GM12878 (cell line): ENCODE measurements around the gene SLC37A1. TPM values are rescaled to one million over a fixed set of nuclear protein-coding genes. Genes with fewer than 3 reads are reported as not detected.

Source experiments
- ASH2L ChIP-seq: fragments of 300-600, 200-600 bp; sonication (generic); IDR thresholded peaks from 2 replicates; pipeline ENCODE4 v1.6.1; 2017; ENCODE audit warnings: low read depth, mild to moderate bottlenecking, borderline replicate concordance
- BMI1 ChIP-seq: fragments of 450-650 bp; IDR thresholded peaks from 2 replicates; pipeline ENCODE4 v1.6.1; 2016; ENCODE audit warnings: mild to moderate bottlenecking, moderate library complexity, borderline replicate concordance
- HDAC6 ChIP-seq: fragments of 200-600 bp; sonication (generic); IDR thresholded peaks from one replicate; pipeline ENCODE4 v1.8.0; 2017; ENCODE audit warnings: antibody characterized with exemption; ENCODE audit not compliant: unreplicated experiment
- IKZF1 ChIP-seq: fragments of 450-650 bp; conservative IDR thresholded peaks from 2 replicates; pipeline ENCODE4 v1.6.1; 2017; ENCODE audit warnings: antibody characterized with exemption, mild to moderate bottlenecking
- JUND ChIP-seq: IDR thresholded peaks from 2 replicates; pipeline ENCODE4 v1.6.1; 2012; ENCODE audit warnings: low read depth, mild to moderate bottlenecking, low read length, improper control_type of control experiment, moderate library complexity
- KDM1A ChIP-seq: fragments of 200-600 bp; sonication (generic); IDR thresholded peaks from 2 replicates; pipeline ENCODE4 v1.6.1; 2016; ENCODE audit warnings: borderline replicate concordance
- NFYA ChIP-seq: IDR thresholded peaks from 2 replicates; pipeline ENCODE4 v1.6.1; 2011; ENCODE audit warnings: low read depth, mild to moderate bottlenecking, low read length, improper control_type of control experiment, borderline replicate concordance
- NR2F1 ChIP-seq: fragments of 450-650 bp; conservative IDR thresholded peaks from 2 replicates; pipeline ENCODE4 v1.6.1; 2017; ENCODE audit warnings: mild to moderate bottlenecking
- PAX5 ChIP-seq: IDR thresholded peaks from 2 replicates; pipeline ENCODE4 v1.6.1; 2011; ENCODE audit warnings: low read depth, low read length, borderline replicate concordance
- POLR2A ChIP-seq: IDR thresholded peaks from 2 replicates; pipeline ENCODE4 v1.6.1; 2011; ENCODE audit warnings: low read depth, mild to moderate bottlenecking, low read length
- RELA ChIP-seq: fragments of 450-650 bp; IDR thresholded peaks from 2 replicates; pipeline ENCODE4 v1.8.0; 2014; ENCODE audit warnings: borderline replicate concordance; ENCODE audit not compliant: partially characterized antibody
- RFX5 ChIP-seq: IDR thresholded peaks from 2 replicates; pipeline ENCODE4 v1.6.1; 2011; ENCODE audit warnings: low read depth, low read length, improper control_type of control experiment
- SMAD1 ChIP-seq: fragments of 450-650 bp; IDR thresholded peaks from 2 replicates; pipeline ENCODE4 v1.6.1; 2018; ENCODE audit warnings: mild to moderate bottlenecking, low read depth; ENCODE audit not compliant: partially characterized antibody
- STAT1 ChIP-seq: fragments of 450-650 bp; conservative IDR thresholded peaks from 2 replicates; pipeline ENCODE4 v1.6.1; 2014; ENCODE audit warnings: antibody characterized with exemption, mild to moderate bottlenecking
- STAT3 ChIP-seq: IDR thresholded peaks from 2 replicates; pipeline ENCODE4 v1.6.1; 2011; ENCODE audit warnings: low read depth, low read length, improper control_type of control experiment
- ZNF274 ChIP-seq: IDR thresholded peaks from one replicate; pipeline ENCODE4 v1.8.0; 2011; ENCODE audit not compliant: insufficient read length, insufficient read depth
- ZSCAN29 ChIP-seq: fragments of 450-650 bp; IDR thresholded peaks from 2 replicates; pipeline ENCODE4 v1.6.1; 2017; ENCODE audit warnings: mild to moderate bottlenecking, moderate library complexity
- polyA plus RNA-seq, 11 experiments: library from polyadenylated mRNA; depleted of rRNA in 4 of 11; unstranded in 6 of 11; stranded (reverse) in 5 of 11; fragments of >200 nt; fragmentation: Nextera tagmentation in 4 of 11; fragmentation: Illumina TruSeq in 1 of 11; extraction: Ambion mirVana in 4 of 11; extraction: Trizol in 1 of 11; gene quantifications; 1 replicate in 1 of 11; 2 replicates in 10 of 11; pipeline versions ENCODE4 v1.2.1 to v1.2.3, GENCODE V29; 2011 to 2016; ENCODE audit warnings: inconsistent platforms in 2 of 11, missing spikeins in 2 of 11, low read depth in 1 of 11
- total RNA-seq, 4 experiments: library from RNA; depleted of rRNA in 3 of 4; stranded (reverse); fragments of >200 nt in 3 of 4; fragmentation: Illumina TruSeq in 1 of 4; extraction: Trizol in 1 of 4; gene quantifications; 2 replicates each; pipeline versions ENCODE4 v1.2.1 to v1.2.3, GENCODE V29; 2013 to 2021
- TF ChIP-seq, protein P1 (sequence below): IDR thresholded peaks from 2 replicates; pipeline ENCODE4 v1.6.1; 2012; ENCODE audit warnings: mild to moderate bottlenecking, low read depth, low read length
- TF ChIP-seq, protein P2 (sequence below): fragments of 450-650 bp; conservative IDR thresholded peaks from 2 replicates; pipeline ENCODE4 v1.6.1; 2017; ENCODE audit warnings: mild to moderate bottlenecking, moderate library complexity
- TF ChIP-seq, protein P3 (sequence below): fragments of 450-650 bp; IDR thresholded peaks from 2 replicates; pipeline ENCODE4 v1.6.1; 2016; ENCODE audit warnings: mild to moderate bottlenecking, moderate library complexity, borderline replicate concordance

The SLC37A1 gene
- total and polyA plus RNA-seq, 10 of the 15 experiments (the other 5 are each of a cell fraction or from before 2014, with no cell fraction given), result 1.1 to 35.5 (median 24.4) TPM

DNA sequence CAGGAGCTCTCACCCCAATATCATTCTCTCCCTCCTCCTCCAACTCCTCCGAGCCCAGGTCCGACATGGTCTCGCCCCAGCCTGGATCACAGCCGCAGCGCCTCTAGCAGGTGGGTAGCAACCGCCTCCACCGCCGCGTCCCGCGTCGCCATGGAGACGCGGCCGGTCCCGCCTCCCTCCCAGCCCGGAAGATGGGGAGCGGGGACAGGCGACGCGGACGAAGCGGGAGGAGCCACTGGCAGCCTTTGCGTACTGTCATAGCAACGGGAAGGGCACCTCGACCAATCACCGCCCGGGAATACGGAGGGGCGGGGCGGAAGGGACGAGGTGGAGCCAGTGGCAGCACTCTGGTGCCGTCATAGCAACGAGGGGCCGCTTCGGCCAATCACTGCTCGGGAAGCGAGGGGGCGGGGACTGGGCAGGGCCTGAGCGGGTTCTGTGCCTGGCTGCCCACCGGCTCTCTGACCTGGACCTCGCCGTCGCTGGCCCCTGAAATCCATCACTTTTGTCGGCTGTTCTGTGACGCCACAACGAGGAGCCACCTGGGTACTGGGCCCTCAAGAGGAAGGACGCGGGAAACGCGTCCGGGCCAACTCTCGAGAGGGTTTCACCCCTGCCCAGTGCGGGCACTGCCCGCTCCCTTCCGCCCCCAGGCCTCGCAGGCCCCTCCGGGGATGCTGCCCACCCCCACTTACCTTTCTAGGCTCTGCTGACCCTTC is 17.4 kb upstream of the SLC37A1 start, which contains the start of gene RSPH1 (continued):
- TF ChIP-seq, protein P1, sequence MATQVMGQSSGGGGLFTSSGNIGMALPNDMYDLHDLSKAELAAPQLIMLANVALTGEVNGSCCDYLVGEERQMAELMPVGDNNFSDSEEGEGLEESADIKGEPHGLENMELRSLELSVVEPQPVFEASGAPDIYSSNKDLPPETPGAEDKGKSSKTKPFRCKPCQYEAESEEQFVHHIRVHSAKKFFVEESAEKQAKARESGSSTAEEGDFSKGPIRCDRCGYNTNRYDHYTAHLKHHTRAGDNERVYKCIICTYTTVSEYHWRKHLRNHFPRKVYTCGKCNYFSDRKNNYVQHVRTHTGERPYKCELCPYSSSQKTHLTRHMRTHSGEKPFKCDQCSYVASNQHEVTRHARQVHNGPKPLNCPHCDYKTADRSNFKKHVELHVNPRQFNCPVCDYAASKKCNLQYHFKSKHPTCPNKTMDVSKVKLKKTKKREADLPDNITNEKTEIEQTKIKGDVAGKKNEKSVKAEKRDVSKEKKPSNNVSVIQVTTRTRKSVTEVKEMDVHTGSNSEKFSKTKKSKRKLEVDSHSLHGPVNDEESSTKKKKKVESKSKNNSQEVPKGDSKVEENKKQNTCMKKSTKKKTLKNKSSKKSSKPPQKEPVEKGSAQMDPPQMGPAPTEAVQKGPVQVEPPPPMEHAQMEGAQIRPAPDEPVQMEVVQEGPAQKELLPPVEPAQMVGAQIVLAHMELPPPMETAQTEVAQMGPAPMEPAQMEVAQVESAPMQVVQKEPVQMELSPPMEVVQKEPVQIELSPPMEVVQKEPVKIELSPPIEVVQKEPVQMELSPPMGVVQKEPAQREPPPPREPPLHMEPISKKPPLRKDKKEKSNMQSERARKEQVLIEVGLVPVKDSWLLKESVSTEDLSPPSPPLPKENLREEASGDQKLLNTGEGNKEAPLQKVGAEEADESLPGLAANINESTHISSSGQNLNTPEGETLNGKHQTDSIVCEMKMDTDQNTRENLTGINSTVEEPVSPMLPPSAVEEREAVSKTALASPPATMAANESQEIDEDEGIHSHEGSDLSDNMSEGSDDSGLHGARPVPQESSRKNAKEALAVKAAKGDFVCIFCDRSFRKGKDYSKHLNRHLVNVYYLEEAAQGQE, result no peak
- TF ChIP-seq, protein P2, sequence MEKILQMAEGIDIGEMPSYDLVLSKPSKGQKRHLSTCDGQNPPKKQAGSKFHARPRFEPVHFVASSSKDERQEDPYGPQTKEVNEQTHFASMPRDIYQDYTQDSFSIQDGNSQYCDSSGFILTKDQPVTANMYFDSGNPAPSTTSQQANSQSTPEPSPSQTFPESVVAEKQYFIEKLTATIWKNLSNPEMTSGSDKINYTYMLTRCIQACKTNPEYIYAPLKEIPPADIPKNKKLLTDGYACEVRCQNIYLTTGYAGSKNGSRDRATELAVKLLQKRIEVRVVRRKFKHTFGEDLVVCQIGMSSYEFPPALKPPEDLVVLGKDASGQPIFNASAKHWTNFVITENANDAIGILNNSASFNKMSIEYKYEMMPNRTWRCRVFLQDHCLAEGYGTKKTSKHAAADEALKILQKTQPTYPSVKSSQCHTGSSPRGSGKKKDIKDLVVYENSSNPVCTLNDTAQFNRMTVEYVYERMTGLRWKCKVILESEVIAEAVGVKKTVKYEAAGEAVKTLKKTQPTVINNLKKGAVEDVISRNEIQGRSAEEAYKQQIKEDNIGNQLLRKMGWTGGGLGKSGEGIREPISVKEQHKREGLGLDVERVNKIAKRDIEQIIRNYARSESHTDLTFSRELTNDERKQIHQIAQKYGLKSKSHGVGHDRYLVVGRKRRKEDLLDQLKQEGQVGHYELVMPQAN, result peak; percentile 90
- TF ChIP-seq PAX5, result no peak
- TF ChIP-seq JUND, result no peak
- TF ChIP-seq SMAD1, result no peak
- peak; percentile 53; the same call in 1 of the 2 replicates for TF ChIP-seq NR2F1
- peak; percentile 54; the same call in 1 of the 2 replicates for TF ChIP-seq IKZF1
- no peak for TF ChIP-seq NFYA
- peak; percentile 69 for TF ChIP-seq POLR2A
- no peak for TF ChIP-seq ASH2L
- no peak for TF ChIP-seq ZSCAN29
- TF ChIP-seq BMI1, result peak; percentile 99
- no peak for TF ChIP-seq HDAC6
- TF ChIP-seq KDM1A, result no peak
- no peak for TF ChIP-seq STAT1
- peak; percentile 36 for TF ChIP-seq RELA
- TF ChIP-seq ZNF274, result no peak
- peak; percentile 91 for TF ChIP-seq RFX5
- TF ChIP-seq STAT3, result no peak
- TF ChIP-seq, protein P3, sequence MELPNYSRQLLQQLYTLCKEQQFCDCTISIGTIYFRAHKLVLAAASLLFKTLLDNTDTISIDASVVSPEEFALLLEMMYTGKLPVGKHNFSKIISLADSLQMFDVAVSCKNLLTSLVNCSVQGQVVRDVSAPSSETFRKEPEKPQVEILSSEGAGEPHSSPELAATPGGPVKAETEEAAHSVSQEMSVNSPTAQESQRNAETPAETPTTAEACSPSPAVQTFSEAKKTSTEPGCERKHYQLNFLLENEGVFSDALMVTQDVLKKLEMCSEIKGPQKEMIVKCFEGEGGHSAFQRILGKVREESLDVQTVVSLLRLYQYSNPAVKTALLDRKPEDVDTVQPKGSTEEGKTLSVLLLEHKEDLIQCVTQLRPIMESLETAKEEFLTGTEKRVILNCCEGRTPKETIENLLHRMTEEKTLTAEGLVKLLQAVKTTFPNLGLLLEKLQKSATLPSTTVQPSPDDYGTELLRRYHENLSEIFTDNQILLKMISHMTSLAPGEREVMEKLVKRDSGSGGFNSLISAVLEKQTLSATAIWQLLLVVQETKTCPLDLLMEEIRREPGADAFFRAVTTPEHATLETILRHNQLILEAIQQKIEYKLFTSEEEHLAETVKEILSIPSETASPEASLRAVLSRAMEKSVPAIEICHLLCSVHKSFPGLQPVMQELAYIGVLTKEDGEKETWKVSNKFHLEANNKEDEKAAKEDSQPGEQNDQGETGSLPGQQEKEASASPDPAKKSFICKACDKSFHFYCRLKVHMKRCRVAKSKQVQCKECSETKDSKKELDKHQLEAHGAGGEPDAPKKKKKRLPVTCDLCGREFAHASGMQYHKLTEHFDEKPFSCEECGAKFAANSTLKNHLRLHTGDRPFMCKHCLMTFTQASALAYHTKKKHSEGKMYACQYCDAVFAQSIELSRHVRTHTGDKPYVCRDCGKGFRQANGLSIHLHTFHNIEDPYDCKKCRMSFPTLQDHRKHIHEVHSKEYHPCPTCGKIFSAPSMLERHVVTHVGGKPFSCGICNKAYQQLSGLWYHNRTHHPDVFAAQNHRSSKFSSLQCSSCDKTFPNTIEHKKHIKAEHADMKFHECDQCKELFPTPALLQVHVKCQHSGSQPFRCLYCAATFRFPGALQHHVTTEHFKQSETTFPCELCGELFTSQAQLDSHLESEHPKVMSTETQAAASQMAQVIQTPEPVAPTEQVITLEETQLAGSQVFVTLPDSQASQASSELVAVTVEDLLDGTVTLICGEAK, result peak; percentile 78; the same call in 1 of the 2 replicates
